Activated naive CD8-positive, alpha-beta T cell treated with anti-CD3 and anti-CD28 coated beads, Interleukin-2, amount 10 ng/mL, durations not matched to agents 7 days and 5 days (primary cell): ENCODE data around the gene C1orf56. TPM values are rescaled to one million over a fixed set of nuclear protein-coding genes. Genes with fewer than 3 reads are reported as not detected.

Experiments used
- ATAC-seq: fragments of 150-1000 bp; cut with Tn5 transposase; one replicate; pipeline ENCODE4 v1.10.0; 2021; ENCODE audit warnings: low read depth, moderate library complexity
- POLR2A ChIA-PET: fragments of 350-600 bp; sonication (Branson Sonifier 250); formaldehyde crosslinking; loops from one replicate; lab custom pipeline; 2021; ENCODE audit warnings: antibody characterized with exemption; lab: Charles Lee
- DNase-seq: peaks from one replicate; pipeline ENCODE4 v3.0.0; 2021
- H3K27ac Mint-ChIP-seq: one replicate; pipeline ENCODE4 v1.8.0; 2022; ENCODE audit warnings: mild to moderate bottlenecking, mixed read lengths
- H3K27me3 Mint-ChIP-seq: one replicate; pipeline ENCODE4 v1.8.0; 2022; ENCODE audit warnings: mild to moderate bottlenecking, moderate library complexity, mixed read lengths
- H3K36me3 Mint-ChIP-seq: one replicate; pipeline ENCODE4 v1.8.0; 2021; ENCODE audit warnings: mild to moderate bottlenecking, mixed read lengths
- H3K4me1 Mint-ChIP-seq: one replicate; pipeline ENCODE4 v1.8.0; 2021; ENCODE audit warnings: mixed read lengths
- H3K4me3 Mint-ChIP-seq: one replicate; pipeline ENCODE4 v1.8.0; 2022; ENCODE audit warnings: mild to moderate bottlenecking, moderate library complexity, mixed read lengths
- H3K9me3 Mint-ChIP-seq: one replicate; pipeline ENCODE4 v1.8.0; 2021; ENCODE audit warnings: mixed read lengths
- total RNA-seq, 2 experiments: library from RNA; stranded (reverse); gene quantifications; one replicate each; pipeline ENCODE4 v1.2.3, GENCODE V29; 2021

Gene C1orf56
- total RNA-seq, 2 experiments from 2014 or later = 1.9 TPM

- DNase-seq (peak; percentile 97), ATAC-seq (peak; percentile 85)
- peak within 1 kb of the TSS; percentile 96 for H3K27ac Mint-ChIP-seq
- POLR2A ChIA-PET = interaction anchor here (0.7 to 1.0 kb wide), 3 partner anchors 28 to 148 kb away, joined by 3 to 4 read pairs (median 4); partner anchors contain the start of gene TNFAIP8L2
- no peaks in the 10 kb centered on the region for H3K27me3 Mint-ChIP-seq
- peaks cover 60% of the 10 kb centered on the region for H3K4me1 Mint-ChIP-seq
- no peaks in the 10 kb centered on the region for H3K9me3 Mint-ChIP-seq
- H3K4me3 Mint-ChIP-seq = peak within 1 kb of the TSS; percentile 98
- H3K36me3 Mint-ChIP-seq = peaks cover 3% of the 10 kb centered on the region
Observed at GRCh38 chr1:151008244-151009205, 39.0 kb upstream of the C1orf56 start, which contains the start of gene PRUNE1. PRUNE1 (plus strand) TSS chr1:151008449; CDS start chr1:151008633, 184 bp downstream.

- no peaks in the 10 kb centered on the region for H3K9me3 Mint-ChIP-seq
Observed at GRCh38 chr1:151009206-151009587, 38.4 kb upstream of the C1orf56 start.

GRCh38 chr1:151009674-151010345 lies 37.7 kb upstream of the C1orf56 start:
- DNase-seq = no peak
- peaks cover 3% of the 10 kb centered on the region for H3K36me3 Mint-ChIP-seq
- H3K27me3 Mint-ChIP-seq = no peaks in the 10 kb centered on the region
- H3K4me1 Mint-ChIP-seq = peaks cover 51% of the 10 kb centered on the region
- peak overlapping the region; percentile 98 for H3K4me3 Mint-ChIP-seq
- H3K9me3 Mint-ChIP-seq = no peaks in the 10 kb centered on the region
- no peak overlapping the region for H3K27ac Mint-ChIP-seq
- no peak for ATAC-seq
- POLR2A ChIA-PET = interaction anchor here (0.7 kb wide), 1 partner anchor 101 kb away, joined by 3 read pairs; no protein-coding TSS in a partner anchor

More at GRCh38 chr1:151009206-151009587, 38.4 kb upstream of the C1orf56 start:
- DNase-seq (no peak), ATAC-seq (no peak)
- H3K27me3 Mint-ChIP-seq = no peaks in the 10 kb centered on the region
- peak overlapping the region; percentile 96 for H3K27ac Mint-ChIP-seq
- peaks cover 3% of the 10 kb centered on the region for H3K36me3 Mint-ChIP-seq
- POLR2A ChIA-PET = no interaction called here
- H3K4me1 Mint-ChIP-seq = peaks cover 55% of the 10 kb centered on the region
- H3K4me3 Mint-ChIP-seq = peak overlapping the region; percentile 98

GRCh38 chr1:151010346-151010726 lies 37.2 kb upstream of the C1orf56 start:
- Mint-ChIP-seq H3K4me1 (peaks cover 48% of the 10 kb centered on the region), H3K4me3 (peak overlapping the region; percentile 4), H3K27me3 (no peaks in the 10 kb centered on the region), H3K9me3 (no peaks in the 10 kb centered on the region), H3K36me3 (peaks cover 3% of the 10 kb centered on the region), H3K27ac (no peak overlapping the region)
- ATAC-seq = no peak
- POLR2A ChIA-PET = interaction anchor here (0.7 kb wide), 1 partner anchor 101 kb away, joined by 3 read pairs; no protein-coding TSS in a partner anchor
- no peak for DNase-seq

- H3K36me3 Mint-ChIP-seq = peaks cover 4% of the 10 kb centered on the region
- no peak for ATAC-seq
- POLR2A ChIA-PET = interaction anchor here (1.2 to 1.5 kb wide), 2 partner anchors 37 to 145 kb away, joined by 3 to 6 read pairs; partner anchors contain the start of genes C1orf56 and TNFAIP8L2
- H3K27me3 Mint-ChIP-seq = no peaks in the 10 kb centered on the region
- peak overlapping the region; percentile 50 for H3K4me3 Mint-ChIP-seq
- peak overlapping the region; percentile 48 for H3K27ac Mint-ChIP-seq
- no peaks in the 10 kb centered on the region for H3K9me3 Mint-ChIP-seq
- no peak for DNase-seq
- H3K4me1 Mint-ChIP-seq = peaks cover 40% of the 10 kb centered on the region
Observed at GRCh38 chr1:151011154-151011850, 36.2 kb upstream of the C1orf56 start.

GRCh38 chr1:151012684-151013471 lies 34.7 kb upstream of the C1orf56 start:
- no peak for ATAC-seq
- H3K4me1 Mint-ChIP-seq = peaks cover 27% of the 10 kb centered on the region
- DNase-seq = no peak
- no peak overlapping the region for H3K4me3 Mint-ChIP-seq
- POLR2A ChIA-PET = no interaction called here
- H3K9me3 Mint-ChIP-seq = no peaks in the 10 kb centered on the region
- peaks cover 4% of the 10 kb centered on the region for H3K36me3 Mint-ChIP-seq
- H3K27ac Mint-ChIP-seq = no peak overlapping the region
- no peaks in the 10 kb centered on the region for H3K27me3 Mint-ChIP-seq

GRCh38 chr1:151013518-151013917 lies 34.0 kb upstream of the C1orf56 start:
- no peaks in the 10 kb centered on the region for H3K9me3 Mint-ChIP-seq
- POLR2A ChIA-PET = no interaction called here
- no peak overlapping the region for H3K27ac Mint-ChIP-seq
- peaks cover 4% of the 10 kb centered on the region for H3K36me3 Mint-ChIP-seq
- H3K27me3 Mint-ChIP-seq = no peaks in the 10 kb centered on the region
- no peak overlapping the region for H3K4me3 Mint-ChIP-seq
- no peak for ATAC-seq
- no peak for DNase-seq
- peaks cover 22% of the 10 kb centered on the region for H3K4me1 Mint-ChIP-seq

- H3K4me3 Mint-ChIP-seq = peak overlapping the region; percentile 63
- peaks cover 5% of the 10 kb centered on the region for H3K4me1 Mint-ChIP-seq
- peaks cover 7% of the 10 kb centered on the region for H3K36me3 Mint-ChIP-seq
- POLR2A ChIA-PET = interaction anchor here (0.7 to 1.7 kb wide), 6 partner anchors 23 to 75 kb away, joined by 3 to 14 read pairs (median 6); partner anchors contain the start of genes C1orf56, CDC42SE1, GABPB2 and MLLT11
- peak overlapping the region; percentile 70 for H3K27ac Mint-ChIP-seq
- no peaks in the 10 kb centered on the region for H3K27me3 Mint-ChIP-seq
- H3K9me3 Mint-ChIP-seq = no peaks in the 10 kb centered on the region
- ATAC-seq = peak; percentile 100
- peak; percentile 80 for DNase-seq
Observed at GRCh38 chr1:151024540-151025146, 22.9 kb upstream of the C1orf56 start.

- no peak overlapping the region for H3K27ac Mint-ChIP-seq
- DNase-seq = no peak
- POLR2A ChIA-PET = no interaction called here
- peaks cover 5% of the 10 kb centered on the region for H3K4me1 Mint-ChIP-seq
- no peaks in the 10 kb centered on the region for H3K27me3 Mint-ChIP-seq
- peaks cover 12% of the 10 kb centered on the region for H3K36me3 Mint-ChIP-seq
- ATAC-seq = no peak
- no peak overlapping the region for H3K4me3 Mint-ChIP-seq
- no peaks in the 10 kb centered on the region for H3K9me3 Mint-ChIP-seq
Observed at GRCh38 chr1:151026460-151026859, 21.1 kb upstream of the C1orf56 start.

- H3K4me1 Mint-ChIP-seq = peaks cover 2% of the 10 kb centered on the region
- H3K27me3 Mint-ChIP-seq = no peaks in the 10 kb centered on the region
- DNase-seq (no peak), ATAC-seq (no peak)
- POLR2A ChIA-PET = no interaction called here
- no peaks in the 10 kb centered on the region for H3K9me3 Mint-ChIP-seq
- H3K36me3 Mint-ChIP-seq = peaks cover 25% of the 10 kb centered on the region
- H3K27ac Mint-ChIP-seq = no peak overlapping the region
- H3K4me3 Mint-ChIP-seq = no peak overlapping the region
Observed at GRCh38 chr1:151032164-151032563, 15.4 kb upstream of the C1orf56 start.

- H3K27ac Mint-ChIP-seq = no peak overlapping the region
- H3K4me1 Mint-ChIP-seq = peaks cover 2% of the 10 kb centered on the region
- ATAC-seq (no peak), DNase-seq (no peak)
- H3K36me3 Mint-ChIP-seq = peaks cover 19% of the 10 kb centered on the region
- POLR2A ChIA-PET = interaction anchor here (0.5 kb wide), 2 partner anchors 11 to 13 kb away, joined by 3 read pairs; partner anchors contain the start of gene C1orf56
- H3K27me3 Mint-ChIP-seq = no peaks in the 10 kb centered on the region
- H3K9me3 Mint-ChIP-seq = no peaks in the 10 kb centered on the region
- H3K4me3 Mint-ChIP-seq = no peak overlapping the region
Observed at GRCh38 chr1:151035167-151035566, 12.4 kb upstream of the C1orf56 start.

GRCh38 chr1:151036356-151036755 lies 11.2 kb upstream of the C1orf56 start, which contains the start of gene BNIPL:
BNIPL (plus strand) TSS chr1:151036586; CDS start chr1:151036726, 140 bp downstream.
- no peak for ATAC-seq
- no peak for DNase-seq
- Mint-ChIP-seq H3K36me3 (peaks cover 19% of the 10 kb centered on the region), H3K27ac (no peak within 1 kb of the TSS), H3K4me3 (no peak within 1 kb of the TSS), H3K27me3 (no peaks in the 10 kb centered on the region), H3K4me1 (peaks cover 2% of the 10 kb centered on the region), H3K9me3 (no peaks in the 10 kb centered on the region)
- POLR2A ChIA-PET = interaction anchor here (1.5 kb wide), 1 partner anchor 76 kb away, joined by 3 read pairs; no protein-coding TSS in a partner anchor
